ENCODE measurements around the gene MAU2. TPM values are rescaled to one million over a fixed set of nuclear protein-coding genes. Genes with fewer than 3 reads are reported as not detected.

Gene MAU2
- total and polyA plus RNA-seq, 2 of the 13 experiments (the other 11 are each of a cell fraction or from before 2014, with no cell fraction given), result 16.8 to 33.8 TPM

- TF ChIP-seq DDIT3 (CRISPR knock-in tag; IDR thresholded peaks at IDR 0.05) (no peak), SALL1 (CRISPR knock-in tag; IDR thresholded peaks at IDR 0.05) (0 out of 2 replicates have a peak, but pooled peaks have one; percentile 43), ZNF512B (CRISPR knock-in tag; IDR thresholded peaks at IDR 0.05; ENCODE audit: borderline replicate concordance) (no peak), MYNN (CRISPR knock-in tag; IDR thresholded peaks at IDR 0.05; ENCODE audit: low read depth) (no peak), NFIB (CRISPR knock-in tag; IDR thresholded peaks at IDR 0.05; ENCODE audit: borderline replicate concordance) (no peak), ZSCAN20 (CRISPR knock-in tag; IDR thresholded peaks at IDR 0.05; ENCODE audit: borderline replicate concordance) (no peak), LCORL (IDR thresholded peaks at IDR 0.05) (no peak), LCORL (CRISPR knock-in tag; IDR thresholded peaks at IDR 0.05) (no peak), TAF1 (CRISPR knock-in tag; IDR thresholded peaks at IDR 0.05) (no peak), MEIS2 (CRISPR knock-in tag; IDR thresholded peaks at IDR 0.05) (no peak), JARID2 (CRISPR knock-in tag; IDR thresholded peaks at IDR 0.05; ENCODE audit: insufficient replicate concordance) (no peak), MEF2D (CRISPR knock-in tag; IDR thresholded peaks at IDR 0.05) (no peak), ATF7-NPFF (CRISPR knock-in tag; IDR thresholded peaks at IDR 0.05; ENCODE audit: low read depth) (no peak), ZNF781 (CRISPR knock-in tag; IDR thresholded peaks at IDR 0.05; ENCODE audit: borderline replicate concordance, not compliant biosample characterization) (no peak), KMT2B (CRISPR knock-in tag; IDR thresholded peaks at IDR 0.05) (no peak), ZNF580 (CRISPR knock-in tag; IDR thresholded peaks at IDR 0.05; ENCODE audit: borderline replicate concordance, low read depth) (no peak), TCF7 (IDR thresholded peaks at IDR 0.05; ENCODE audit: low read depth) (no peak), ZNF564 (CRISPR knock-in tag; IDR thresholded peaks at IDR 0.05) (no peak), MXI1 (IDR thresholded peaks at IDR 0.05; ENCODE audit: borderline replicate concordance, low read depth, low read length) (peak; percentile 82; the same call in 2 of the 3 replicates), HMGA1 (CRISPR knock-in tag; conservative IDR thresholded peaks at IDR 0.05) (no peak), TFE3 (CRISPR knock-in tag; IDR thresholded peaks at IDR 0.05) (no peak), ZEB1 (IDR thresholded peaks at IDR 0.05; ENCODE audit: insufficient replicate concordance, low read depth) (no peak), ZNF619 (CRISPR knock-in tag; IDR thresholded peaks at IDR 0.05) (no peak), SCMH1 (CRISPR knock-in tag; IDR thresholded peaks at IDR 0.05; ENCODE audit: borderline replicate concordance) (no peak), ZNF274 (CRISPR knock-in tag; IDR thresholded peaks at IDR 0.05) (no peak), KLF9 (CRISPR knock-in tag; IDR thresholded peaks at IDR 0.05; ENCODE audit: low read depth) (no peak)
These were observed 40.5 kb downstream of the MAU2 start (continued) for GRCh38 chr19:19361075-19361594.

Data from HepG2 (cell line).